ENCODE results near the gene ZNF550.

Gene ZNF550

GRCh38 chr19:57559404-57560025 lies at the start of gene ZNF550:
Gene ZNF550 (minus strand): TSS chr19:57559863. CDS start chr19:57559682, 181 bp downstream.
- DNase-seq (ENCODE audit: low read depth in 2 of 2, low spot score in 1 of 2), result peak; percentile 65 to 76

DNA sequence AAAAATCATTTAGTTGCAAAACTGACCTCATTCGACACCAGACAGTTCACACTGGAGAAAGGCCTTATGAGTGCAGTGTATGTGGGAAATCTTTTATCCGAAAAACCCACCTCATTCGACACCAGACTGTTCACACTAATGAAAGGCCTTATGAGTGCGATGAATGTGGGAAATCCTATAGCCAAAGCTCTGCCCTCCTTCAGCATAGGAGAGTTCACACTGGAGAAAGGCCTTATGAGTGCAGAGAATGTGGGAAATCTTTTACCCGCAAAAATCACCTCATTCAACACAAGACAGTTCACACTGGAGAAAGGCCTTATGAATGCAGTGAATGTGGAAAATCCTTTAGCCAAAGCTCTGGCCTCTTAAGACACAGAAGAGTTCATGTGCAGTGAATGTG lies 47.3 kb upstream of the ZNF550 start:
- no peak for DNase-seq (ENCODE audit: low read depth in 2 of 2, low spot score in 1 of 2)

DNA sequence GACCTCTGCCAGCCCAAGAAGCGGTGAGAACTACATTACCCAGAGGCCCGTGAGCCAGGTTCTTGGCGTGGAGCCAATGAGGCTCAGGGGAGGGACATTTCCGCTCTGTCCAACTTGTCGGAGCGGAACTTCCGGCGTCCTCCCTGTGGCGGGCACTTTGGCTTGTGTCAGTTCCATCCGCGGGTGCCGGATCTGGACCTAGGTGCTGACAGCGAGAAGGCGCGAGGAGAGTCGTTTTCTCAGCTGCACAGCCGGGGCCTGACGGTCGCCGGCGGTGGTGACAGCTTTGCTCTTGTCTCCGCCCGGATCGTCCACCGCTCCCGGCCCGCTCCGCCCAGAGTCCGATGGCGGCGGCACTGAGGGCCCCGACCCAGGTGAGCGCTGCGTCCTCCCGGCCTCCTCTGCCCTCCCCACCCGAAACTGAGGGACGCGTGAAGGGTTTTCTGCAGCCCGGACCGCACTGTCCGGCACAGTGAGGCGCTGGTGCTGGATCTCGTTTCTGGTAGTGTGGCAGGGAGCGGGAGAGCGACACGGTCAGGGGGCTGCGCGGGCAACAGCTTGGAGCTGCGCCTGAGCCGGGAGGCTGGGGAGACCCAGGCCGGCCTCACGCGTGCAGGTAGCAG lies 40.2 kb upstream of the ZNF550 start, which contains the start of gene ZNF530:
Gene ZNF530 (plus strand): TSS at position 125 of the 623 bp plus-strand sequence. CDS start 4,461 bp downstream, outside the sequence.
- peak; percentile 66 to 74 for DNase-seq (ENCODE audit: low read depth in 2 of 2, low spot score in 1 of 2)

GRCh38 chr19:57599377-57599760 lies 39.7 kb upstream of the ZNF550 start:
- DNase-seq (ENCODE audit: low read depth in 2 of 2, low spot score in 1 of 2), result no peak

GRCh38 chr19:57587529-57587928 lies 27.9 kb upstream of the ZNF550 start:
- no peak for DNase-seq (ENCODE audit: low read depth in 2 of 2, low spot score in 1 of 2)

DNA sequence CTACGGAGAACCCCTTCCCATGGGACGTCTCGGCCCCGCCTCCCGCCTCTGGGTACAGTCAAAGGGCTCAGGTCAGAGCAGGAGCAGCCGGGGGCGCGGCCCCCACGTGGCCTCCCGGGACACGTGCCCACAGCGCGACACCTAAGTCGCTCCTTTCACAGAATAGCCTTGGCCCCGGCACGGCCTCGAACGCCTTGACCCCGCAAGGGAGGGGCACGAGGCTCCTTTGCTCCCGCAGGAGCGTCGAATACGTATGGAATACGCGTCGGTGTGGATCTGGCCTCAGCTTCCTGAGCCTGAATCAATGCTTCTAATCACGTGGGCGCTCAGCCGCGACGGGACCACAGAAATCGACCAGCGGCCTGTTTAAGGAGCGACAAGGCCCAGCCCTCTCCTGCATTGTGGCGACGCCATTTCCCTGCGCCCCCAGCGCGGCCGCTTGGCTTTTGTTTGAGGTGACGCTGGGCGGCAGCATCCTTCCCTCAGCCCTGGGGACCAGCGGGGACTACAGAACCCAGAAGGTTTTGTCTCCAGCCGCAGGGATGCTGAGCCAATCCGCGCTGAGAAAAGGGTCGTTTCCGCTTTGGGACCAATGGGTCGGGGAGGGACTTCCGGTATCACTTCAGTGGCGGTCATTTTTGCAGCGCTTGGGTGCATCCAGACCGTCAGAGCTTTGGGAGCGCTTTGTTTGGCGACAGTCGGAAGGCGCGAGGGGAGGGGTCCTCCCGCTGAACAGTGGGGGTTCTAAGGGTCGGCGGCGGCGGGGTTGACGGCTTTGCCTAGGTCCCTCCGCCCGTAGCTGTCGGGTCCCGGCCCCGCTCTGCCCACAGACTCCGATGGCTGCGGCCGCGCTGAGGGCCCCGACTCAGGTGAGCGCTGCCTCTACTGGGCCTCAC lies 24.1 kb upstream of the ZNF550 start, which contains the start of gene ZIK1:
Gene ZIK1 (plus strand): TSS at position 625 of the 896 bp plus-strand sequence. CDS start 212 bp downstream, at position 837.
- DNase-seq (ENCODE audit: low read depth in 2 of 2, low spot score in 1 of 2), result peak; percentile 69 to 78

GRCh38 chr19:57583104-57583520 lies 23.4 kb upstream of the ZNF550 start:
- no peak for DNase-seq (ENCODE audit: low read depth in 2 of 2, low spot score in 1 of 2)

DNA sequence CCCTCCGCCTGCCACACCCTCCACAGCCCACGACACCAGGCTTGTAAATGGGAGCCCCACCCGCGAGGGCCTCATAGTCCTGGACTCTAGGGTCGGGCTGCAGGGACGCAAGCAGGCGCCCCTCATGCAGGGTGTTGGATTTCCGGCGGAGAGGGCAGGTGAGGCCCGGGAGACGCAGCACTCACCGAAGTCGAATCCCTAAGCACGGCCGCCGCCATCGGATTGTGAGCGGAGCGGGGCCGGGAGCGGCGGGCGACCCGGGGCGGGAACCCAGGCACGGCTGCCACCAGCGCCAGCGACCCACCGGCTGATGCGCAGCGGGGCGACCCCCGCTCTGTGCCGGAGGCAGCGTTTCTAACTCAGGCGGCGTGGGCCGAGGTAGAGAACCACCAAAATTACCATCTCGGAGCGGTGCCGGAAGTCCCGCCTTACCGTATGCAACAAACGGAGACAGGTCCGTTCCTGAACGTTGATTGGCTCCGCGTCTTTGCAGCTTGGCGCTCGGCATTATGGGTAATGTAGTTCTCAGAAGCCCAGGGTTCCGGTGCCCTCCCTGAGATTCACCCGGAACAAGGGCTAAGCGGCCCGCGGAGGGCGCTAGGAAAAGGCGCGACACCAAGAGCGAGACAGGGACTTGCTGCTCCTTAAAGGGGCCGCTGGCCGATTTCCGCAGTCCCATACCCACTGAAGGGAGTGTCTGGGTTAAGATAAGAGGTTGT lies 19.0 kb upstream of the ZNF550 start, which contains the start of gene ZNF416:
Gene ZNF416 (minus strand): TSS at position 425 of the 719 bp plus-strand sequence. CDS start 207 bp downstream, at position 218.
- DNase-seq (ENCODE audit: low read depth in 2 of 2, low spot score in 1 of 2), result peak; percentile 78 to 93

DNA sequence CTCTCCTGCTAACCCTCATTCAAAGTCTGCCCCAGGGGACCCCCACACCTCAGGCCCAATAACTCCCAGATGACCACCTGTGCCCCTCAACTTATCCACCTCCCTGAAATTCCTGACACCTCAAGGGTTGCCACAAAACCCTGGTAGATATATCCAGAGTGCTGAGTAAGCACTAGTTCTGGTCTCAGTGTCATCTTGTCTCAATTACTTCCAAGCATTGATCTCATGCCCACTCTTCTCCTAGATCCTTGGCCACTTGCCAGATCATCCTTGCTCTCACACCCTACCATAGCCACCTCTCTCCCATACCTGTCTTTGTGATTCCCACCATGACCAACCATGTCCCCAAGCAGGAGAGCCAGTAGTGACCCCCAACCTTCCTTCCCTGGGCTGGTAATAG lies 17.0 kb upstream of the ZNF550 start:
- DNase-seq (ENCODE audit: low read depth in 2 of 2, low spot score in 1 of 2), result no peak

DNA sequence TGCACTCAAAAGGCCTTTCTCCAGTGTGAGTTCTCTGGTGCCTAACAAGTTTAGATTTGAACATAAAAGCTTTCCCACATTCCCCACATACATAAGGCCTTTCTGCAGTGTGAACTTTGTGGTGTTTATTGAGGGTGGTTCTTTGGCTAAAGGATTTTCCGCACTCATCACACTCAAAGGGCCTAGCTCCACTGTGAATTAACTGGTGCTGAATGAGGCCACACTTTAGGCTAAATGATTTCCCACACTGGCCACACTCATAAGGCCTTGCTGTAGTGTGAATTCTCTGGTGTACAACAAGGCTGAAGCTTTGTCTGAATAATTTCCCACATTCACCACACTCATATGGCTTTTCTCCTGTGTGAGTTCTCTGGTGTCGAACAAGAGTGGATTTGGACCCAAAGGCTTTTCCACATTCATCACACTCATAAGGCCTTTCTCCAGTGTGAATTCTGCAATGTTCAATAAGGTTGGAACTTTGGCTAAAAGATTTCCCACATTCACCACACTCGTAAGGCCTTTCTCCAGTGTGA lies 12.8 kb upstream of the ZNF550 start:
- no peak for DNase-seq (ENCODE audit: low read depth in 2 of 2, low spot score in 1 of 2)

DNA sequence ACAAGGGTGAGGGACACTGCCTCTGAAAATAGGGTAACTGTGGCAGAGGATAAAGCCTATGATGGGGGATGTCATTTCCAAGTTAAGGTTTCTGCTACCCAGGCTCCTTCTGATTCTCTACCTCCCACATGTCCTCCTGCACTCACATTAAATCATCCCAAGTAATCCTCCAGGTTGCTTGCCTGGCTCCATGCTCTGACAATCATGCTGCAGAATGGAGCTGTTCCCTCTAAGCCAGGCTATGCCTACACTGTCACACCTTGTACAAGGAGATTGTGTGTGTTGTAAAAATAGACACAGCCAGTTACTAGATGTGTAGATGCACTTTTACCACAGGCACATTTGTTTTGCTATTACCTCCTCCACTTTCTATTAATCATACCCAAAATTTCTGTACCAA lies 11.0 kb upstream of the ZNF550 start:
- no peak for DNase-seq (ENCODE audit: low read depth in 2 of 2, low spot score in 1 of 2)

- no peak for DNase-seq (ENCODE audit: low read depth in 2 of 2, low spot score in 1 of 2)
These were observed 7.0 kb upstream of the ZNF550 start for GRCh38 chr19:57566396-57567265.

DNA sequence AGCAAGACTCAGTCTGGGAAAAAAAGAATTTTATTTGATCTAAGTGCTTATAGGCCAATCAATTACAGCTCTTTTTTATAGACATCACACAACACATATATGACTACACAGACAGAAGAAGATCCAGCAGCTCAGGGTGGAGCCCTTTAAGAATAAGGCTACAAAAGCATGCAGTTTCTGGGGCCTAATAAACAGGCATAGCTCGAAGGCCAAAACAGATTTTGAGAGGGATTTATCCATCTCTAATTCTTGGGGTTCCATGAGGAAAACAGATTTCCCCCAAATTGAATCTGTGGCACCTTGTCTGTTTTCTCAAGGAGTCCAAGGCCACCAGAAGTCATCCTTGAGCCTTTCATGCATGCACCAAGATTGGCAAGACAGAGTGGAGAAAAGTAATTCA lies 3.9 kb upstream of the ZNF550 start:
- no peak for DNase-seq (ENCODE audit: low read depth in 2 of 2, low spot score in 1 of 2)

DNA sequence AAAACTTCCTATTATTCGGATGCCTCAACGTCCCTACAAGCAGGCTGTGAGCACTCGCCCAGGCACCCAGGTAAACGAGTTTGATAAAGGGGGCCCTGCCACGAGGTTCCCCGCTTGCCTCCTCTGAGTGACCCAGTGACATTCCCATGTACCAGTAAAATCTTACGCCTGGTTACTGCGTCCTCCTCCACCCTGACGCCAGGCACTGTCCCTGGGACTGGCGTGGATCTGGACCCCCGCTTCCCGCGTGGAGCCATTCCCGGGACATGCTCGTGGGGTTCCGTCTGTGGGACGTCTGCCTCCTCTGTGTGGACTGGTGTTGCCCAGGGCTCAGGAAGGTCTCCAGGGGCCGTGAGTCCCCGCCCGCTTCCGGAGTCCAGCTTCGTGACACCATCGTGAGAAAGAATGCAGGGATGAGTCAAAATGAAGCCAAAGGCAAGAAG lies 407 bp upstream of the ZNF550 start:
- no peak for DNase-seq (ENCODE audit: low read depth in 2 of 2, low spot score in 1 of 2)

DNA sequence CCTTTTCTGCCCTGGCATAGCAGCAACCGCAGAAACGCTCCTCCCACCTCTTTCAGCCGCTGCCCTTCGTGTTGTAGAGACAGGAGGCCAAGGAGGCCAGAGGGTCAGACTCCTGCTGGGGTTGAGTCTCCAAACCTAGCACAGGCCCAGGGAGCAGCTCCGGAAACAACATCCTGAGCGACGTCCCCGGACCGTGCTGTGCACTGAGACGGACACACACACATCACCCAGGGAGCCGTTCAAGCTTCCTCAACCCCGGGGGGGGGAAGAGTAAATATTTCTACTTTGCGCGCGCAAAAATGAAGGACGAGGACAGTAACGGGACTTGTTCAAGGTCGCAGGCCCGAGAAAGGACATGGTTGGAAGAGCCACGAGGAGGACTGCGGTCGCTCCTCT lies 657 bp downstream of the ZNF550 start:
- no peak for DNase-seq (ENCODE audit: low read depth in 2 of 2, low spot score in 1 of 2)

GRCh38 chr19:57558525-57558924 lies 1.1 kb downstream of the ZNF550 start:
- DNase-seq (ENCODE audit: low read depth in 2 of 2, low spot score in 1 of 2), result no peak

GRCh38 chr19:57557659-57558058 lies 2.0 kb downstream of the ZNF550 start:
- no peak for DNase-seq (ENCODE audit: low read depth in 2 of 2, low spot score in 1 of 2)

DNA sequence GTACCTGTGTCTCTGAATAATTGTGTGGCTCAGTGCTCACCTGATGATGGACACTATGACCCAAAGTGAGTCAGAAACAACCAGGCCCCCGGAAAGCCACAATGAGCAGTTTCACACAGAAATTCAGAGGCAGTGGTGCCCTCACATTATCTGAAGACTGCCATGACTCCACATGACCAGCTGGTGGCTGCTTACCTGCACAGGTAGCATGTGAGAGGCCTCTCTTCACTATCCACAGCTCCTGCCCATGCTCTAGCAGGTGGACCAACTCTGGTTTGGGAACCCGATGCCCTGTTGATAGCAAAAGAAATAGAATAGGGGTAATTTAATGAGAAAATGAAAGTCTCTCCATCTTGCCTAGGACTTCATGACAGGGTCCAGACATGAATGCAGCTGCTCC lies 7.2 kb downstream of the ZNF550 start:
- DNase-seq (ENCODE audit: low read depth in 2 of 2, low spot score in 1 of 2), result no peak

- DNase-seq (ENCODE audit: low read depth in 2 of 2, low spot score in 1 of 2), result no peak
These were observed 13.2 kb downstream of the ZNF550 start for GRCh38 chr19:57546513-57546912.
